ENCODE results near the gene BEST3. TPM values are rescaled to one million over a fixed set of nuclear protein-coding genes. Genes with fewer than 3 reads are reported as not detected.

The BEST3 gene
- polyA plus RNA-seq, 3 donors, result 0.04 to 0.24 TPM; not detected in 1

DNA sequence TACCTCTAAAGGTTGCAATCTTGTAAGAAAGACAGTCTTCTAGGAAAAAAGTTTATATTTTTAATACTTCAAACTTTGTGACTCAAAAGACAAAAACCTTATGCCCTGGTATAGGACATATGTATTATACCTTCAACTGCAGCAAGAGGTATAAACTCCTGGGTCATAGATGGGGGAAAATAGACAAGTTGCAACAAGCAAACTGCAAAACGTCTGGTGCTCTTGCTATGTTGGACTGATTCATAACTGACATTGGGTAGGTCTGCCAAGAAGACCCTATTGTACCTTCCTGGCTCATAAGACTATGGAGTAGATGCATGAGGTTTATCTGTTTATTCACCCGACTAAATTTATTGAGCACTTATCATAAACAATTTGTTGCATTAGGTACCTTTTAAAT lies 40.9 kb downstream of the BEST3 start:
- H3K27ac ChIP-seq (ENCODE audit: low read depth, low read length), result no peak overlapping the region
- 60 to 69% (median 62%) methylated on average over 2 of the region's 2 CpGs for WGBS, 3 donors

DNA sequence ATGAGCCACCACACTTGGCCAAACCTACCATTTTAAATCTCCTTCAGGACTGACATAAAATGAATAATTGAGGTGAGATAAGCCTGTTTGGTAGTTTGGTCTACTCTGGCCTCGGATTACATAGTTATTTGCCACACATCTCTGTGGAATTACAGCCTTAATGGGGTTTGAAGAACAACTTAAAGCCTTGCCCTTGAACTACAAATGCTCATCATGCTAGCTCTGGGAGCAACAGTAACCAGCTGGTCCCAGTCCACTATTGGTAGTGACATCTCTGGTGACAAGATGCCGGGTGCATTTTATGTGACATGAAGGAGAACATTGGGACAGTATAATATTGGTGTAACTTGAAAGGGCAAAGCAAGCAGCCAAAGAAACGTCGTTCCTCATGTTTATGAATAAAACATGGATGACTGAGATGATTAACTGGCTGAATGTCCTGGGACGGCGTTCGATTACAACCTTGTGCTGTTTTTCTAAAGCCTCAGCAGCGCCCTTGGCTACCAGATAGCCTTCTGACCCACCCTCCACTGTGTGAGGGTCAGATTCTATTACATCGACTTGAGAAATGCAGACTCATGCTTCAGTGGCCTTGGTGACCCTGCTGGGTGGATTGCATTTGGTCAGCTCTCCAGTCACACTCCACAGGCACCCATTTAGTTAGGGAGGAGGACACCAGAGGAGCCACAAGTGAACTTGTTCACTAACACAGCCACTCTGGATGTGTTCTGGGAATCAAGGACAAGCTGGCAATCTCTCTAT lies 41.5 kb downstream of the BEST3 start:
- no peak overlapping the region for H3K27ac ChIP-seq (ENCODE audit: low read depth, low read length)
- 54 to 71% (median 70%) methylated on average over 9 of the region's 9 CpGs for WGBS, 3 donors

DNA sequence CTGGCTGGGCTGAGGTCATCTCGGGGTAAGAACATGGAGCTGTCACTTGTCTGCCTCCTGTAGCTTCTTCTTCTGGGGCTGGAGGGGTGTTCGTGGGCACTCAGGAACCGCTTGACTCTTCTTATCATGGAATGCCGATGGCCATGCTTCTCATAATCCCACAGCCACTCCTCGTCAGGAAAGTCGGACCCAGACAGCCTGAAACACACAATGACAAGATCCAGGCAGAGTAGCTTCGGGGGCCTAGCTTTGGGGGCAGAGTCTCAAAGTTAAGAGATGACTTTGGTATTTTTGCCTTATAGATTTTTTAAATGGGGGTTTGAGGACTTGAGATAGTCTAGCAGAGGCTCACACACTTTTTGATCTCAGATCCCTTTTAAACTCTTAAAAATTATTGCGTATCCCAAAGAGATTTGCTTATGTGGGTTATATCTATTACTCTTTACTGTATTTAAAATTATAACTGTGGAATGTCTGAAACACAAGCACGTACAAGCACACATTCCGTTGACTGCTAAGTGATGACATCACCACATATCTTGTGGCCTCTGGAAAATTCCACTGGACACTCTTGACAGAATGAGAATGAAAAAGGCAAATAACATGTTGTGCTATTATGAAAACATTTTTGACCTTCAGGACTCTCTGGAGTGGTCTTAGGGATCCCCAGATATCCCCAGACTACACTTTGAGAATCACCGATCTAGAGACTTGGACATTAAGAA lies 43.3 kb downstream of the BEST3 start:
- 73 to 77% (median 75%) methylated on average over 11 of the region's 11 CpGs for WGBS, 3 donors
- no peak overlapping the region for H3K27ac ChIP-seq (ENCODE audit: low read depth, low read length)

DNA sequence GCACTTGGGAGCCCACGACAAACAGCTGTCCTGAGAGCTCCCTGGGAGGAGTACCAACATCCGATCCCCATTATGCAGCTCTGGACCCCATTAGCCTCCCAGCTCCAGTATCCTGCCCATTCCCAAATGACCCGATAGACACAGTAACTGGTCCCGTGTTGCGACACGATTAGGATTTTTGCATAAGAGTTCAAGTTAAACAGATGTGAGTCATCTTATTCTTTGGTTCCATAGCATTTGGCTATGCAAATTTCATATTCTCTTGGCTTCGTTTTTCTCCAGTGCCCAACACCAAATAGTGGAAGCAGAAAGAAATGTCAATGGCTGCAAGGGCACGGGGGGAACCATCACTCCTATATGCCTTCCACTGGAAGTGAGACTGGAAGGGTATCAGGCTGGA lies 45.4 kb downstream of the BEST3 start:
- H3K27ac ChIP-seq (ENCODE audit: low read depth, low read length), result no peak overlapping the region
- 71 to 89% (median 86%) methylated on average over 8 of the region's 8 CpGs for WGBS, 3 donors

DNA sequence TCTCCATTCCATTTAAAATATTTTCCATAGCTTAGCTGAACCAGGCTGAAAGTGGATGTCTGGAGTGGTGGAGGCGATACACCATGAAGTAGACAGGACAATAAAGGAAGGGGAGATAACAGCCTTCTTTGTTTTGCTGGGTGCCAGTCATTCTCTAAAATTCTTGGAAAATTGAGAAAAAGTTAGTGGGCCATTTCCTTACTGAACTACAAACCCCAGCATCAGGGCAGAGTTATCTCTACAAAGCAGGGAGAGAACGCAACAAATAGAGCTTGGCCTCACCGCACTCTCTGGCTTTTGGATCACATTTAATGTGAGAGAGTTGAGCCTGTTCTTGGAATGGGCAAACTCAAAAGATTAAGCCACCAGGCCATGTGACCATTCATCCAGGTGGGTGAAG lies 47.2 kb downstream of the BEST3 start:
- H3K27ac ChIP-seq (ENCODE audit: low read depth, low read length), result no peak overlapping the region
- 95 to 100% (median 100%) methylated on average over 3 of the region's 3 CpGs for WGBS, 3 donors

DNA sequence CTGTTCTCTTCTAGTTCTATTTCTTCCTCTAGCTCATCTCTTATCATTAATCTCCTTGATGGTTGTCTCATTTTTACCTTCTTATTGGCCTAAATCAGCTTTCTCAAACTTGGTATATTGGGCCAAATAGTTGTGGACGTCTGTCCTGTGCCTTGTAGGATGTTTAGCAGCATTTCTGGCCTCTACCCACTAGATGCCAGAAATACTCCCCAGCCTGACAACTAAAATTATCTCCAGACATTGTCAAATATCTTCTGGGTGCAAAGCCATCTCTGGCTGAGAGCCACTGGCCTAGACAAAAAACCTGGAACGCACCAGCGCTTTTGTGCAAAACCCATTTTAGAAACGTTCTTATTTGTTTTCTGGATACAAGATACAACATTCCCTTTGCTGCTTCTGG lies 49.6 kb downstream of the BEST3 start:
- no peak overlapping the region for H3K27ac ChIP-seq (ENCODE audit: low read depth, low read length)
- WGBS, 3 donors, result 61 to 83% (median 68%) methylated on average over 4 of the region's 4 CpGs

DNA sequence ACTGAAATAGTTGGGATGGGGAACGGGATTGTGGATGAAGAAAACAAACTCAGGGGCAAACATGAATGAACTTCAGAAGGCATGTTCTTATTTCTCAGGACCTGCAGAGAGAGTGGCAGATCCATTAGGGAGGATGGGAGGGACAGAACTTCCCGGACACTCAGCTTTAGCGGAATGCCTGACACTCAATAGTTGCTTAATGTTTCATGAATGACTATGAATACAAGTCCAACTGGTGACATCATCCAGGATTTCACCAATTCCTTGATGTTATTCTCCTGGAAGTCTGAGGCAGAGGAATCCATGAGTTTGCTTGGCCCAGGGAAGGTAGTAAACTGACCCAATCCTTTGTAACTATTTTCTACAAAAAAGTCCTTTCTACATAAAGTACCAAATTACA lies 50.6 kb downstream of the BEST3 start:
- no peak overlapping the region for H3K27ac ChIP-seq (ENCODE audit: low read depth, low read length)
- WGBS, 3 donors, result 78 to 84% (median 84%) methylated on average over 3 of the region's 3 CpGs

DNA sequence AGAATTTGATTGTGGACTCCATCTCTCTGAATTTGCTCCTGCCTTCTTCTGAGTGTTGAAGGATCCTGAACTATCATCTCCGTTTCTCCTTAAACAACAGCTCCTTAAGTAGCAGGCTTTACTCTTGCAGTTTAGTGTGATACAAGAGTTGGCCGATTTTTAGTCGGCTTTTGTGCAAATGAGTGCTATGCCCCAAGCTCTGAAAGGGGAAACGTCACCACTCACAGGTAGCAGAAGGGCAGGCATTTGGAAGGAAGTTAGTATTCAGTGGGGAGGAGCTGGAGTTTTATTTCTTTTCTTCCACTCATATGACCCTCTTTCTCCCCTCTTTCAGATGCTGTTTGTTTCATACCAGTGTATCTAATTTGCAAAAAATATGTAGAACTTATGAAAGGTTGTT lies 51.9 kb downstream of the BEST3 start:
- H3K27ac ChIP-seq (ENCODE audit: low read depth, low read length), result no peak overlapping the region
- 64 to 74% (median 65%) methylated on average over 4 of the region's 4 CpGs for WGBS, 3 donors

DNA sequence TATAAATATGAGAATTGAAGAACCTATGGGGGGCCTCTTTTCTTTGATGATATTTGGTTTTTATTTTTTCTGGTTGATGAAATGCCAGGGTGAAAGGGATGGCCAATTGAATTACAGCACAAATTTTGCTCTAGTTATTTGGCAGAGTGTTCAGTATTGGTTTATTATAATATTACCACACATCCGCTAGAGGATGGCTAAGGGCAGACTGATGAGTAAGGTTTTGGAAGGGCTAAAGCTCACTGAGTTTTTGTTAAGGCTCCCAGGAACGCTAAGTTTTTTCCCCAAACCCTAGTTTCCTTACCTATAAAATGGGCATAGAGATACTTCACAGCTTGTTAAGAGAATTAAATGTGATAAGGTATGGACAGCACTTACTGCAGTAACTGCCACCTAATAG lies 54.1 kb downstream of the BEST3 start:
- H3K27ac ChIP-seq (ENCODE audit: low read depth, low read length), result no peak overlapping the region
- 56 to 83% (median 73%) methylated on average over 2 of the region's 2 CpGs for WGBS, 3 donors

DNA sequence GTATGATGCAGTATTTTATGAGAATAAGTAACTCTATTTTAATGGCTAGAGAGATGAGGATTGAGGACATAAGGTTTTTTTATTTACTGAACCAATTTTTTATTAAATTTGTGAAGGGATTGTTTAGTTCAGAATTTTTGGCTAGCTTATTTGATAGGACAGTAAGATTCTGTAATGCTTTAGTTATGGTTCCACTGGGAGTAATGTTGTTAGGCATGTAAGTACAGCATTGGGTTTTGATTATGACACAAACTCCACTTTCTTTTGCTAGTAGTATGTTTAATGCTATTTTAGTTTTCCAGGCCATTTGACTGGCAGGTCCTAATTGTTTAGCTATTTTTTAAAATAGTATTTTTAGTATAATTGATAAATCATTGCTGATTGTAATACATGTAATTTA lies 54.6 kb downstream of the BEST3 start:
- H3K27ac ChIP-seq (ENCODE audit: low read depth, low read length), result no peak overlapping the region

DNA sequence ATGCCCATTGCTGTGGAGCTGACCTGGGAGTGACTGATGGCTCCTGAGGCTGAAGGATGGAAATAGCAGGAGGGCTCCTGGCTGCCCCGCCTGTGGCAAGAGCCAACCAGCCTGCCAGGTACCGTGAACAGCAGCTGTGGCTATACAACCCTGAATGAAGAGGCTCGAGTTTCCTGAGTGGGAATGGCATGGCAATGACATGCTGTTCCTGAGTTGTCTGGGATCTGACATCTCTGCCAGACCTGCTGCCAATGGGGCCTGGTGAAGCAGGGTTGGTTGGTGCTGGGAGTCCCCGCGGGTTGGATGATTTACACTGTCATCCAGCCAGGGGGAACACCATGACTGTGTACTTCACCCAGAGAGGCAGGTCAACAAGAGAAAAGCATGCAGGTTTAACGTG lies 56.6 kb downstream of the BEST3 start:
- 80 to 89% (median 83%) methylated on average over 6 of the region's 6 CpGs for WGBS, 3 donors

DNA sequence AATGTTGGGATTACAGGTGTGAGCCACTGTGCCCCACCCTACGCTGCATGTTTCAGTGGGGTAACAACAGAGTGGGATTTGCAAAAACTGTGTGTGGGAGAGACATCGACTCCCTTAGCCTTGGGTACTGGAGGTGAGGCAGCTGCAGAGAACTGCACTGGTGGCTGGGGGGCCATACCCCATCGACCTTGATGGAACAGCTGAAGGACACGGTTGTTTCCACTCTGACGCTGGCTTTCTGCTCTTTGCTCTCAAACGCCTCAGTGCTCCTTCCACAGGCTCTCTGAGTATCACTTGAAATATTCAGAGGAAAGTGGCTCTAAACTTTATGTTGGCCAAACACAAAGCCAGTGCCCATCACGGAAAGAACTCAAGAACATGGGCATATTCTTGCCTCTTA lies 57.6 kb downstream of the BEST3 start:
- 82 to 94% (median 94%) methylated on average over 7 of the region's 7 CpGs for WGBS, 3 donors
- no peak overlapping the region for H3K27ac ChIP-seq (ENCODE audit: low read depth, low read length)

More for the DNA sequence above, 56.6 kb downstream of the BEST3 start:
- H3K27ac ChIP-seq (ENCODE audit: low read depth, low read length), result no peak overlapping the region

DNA sequence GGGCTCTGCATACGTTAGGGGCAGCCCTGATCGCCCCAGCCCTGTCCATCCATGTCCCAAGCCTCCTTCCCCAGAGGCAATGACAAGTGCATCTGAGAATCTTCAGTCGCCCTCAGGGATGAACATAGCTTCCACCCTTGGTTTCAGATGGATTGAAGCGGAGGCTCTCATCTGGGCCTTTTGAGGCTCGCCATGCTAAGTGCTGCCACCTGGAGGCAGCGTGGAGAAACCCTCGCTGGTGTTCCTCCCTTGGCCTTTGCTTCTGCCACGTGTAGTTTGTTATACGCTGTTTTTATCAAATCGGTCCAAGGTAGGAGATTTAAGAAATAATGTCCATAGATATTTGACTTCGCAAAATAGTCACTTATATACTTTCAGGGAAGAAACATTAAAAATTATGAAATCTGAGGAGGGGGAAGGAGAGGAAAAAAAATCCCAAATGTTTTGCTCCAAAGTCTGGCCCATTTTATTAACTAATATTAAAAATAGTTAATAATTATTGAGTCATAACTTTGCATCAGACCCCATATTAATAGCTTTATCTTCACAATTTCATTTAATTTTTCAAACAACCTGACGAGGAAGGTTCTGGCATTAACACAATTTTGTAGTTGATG lies 59.6 kb downstream of the BEST3 start:
- H3K27ac ChIP-seq (ENCODE audit: low read depth, low read length), result no peak overlapping the region
- WGBS, 3 donors, result 22 to 31% (median 30%) methylated on average over 12 of the region's 12 CpGs

DNA sequence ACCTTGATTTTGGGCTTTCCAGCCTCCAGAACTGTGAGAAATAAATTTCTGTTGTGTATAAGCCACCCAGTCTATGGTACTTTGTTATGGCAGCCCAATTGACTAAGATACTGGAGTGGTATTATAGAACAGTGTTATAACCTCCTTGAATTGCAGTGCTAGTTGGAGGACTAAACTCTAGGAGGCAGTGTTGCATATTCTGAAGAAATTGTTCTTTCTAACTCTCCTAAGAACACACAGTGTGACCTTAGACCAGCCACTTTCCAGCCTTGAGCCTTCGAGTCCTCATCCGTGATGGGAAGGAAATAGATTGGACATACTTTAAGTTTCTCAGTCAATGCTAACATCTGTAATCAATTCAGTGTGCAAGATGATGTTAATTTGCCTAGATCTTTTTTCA lies 66.0 kb downstream of the BEST3 start:
- 92 to 94% (median 93%) methylated on average over 2 of the region's 2 CpGs for WGBS, 3 donors
- no peak overlapping the region for H3K27ac ChIP-seq (ENCODE audit: low read depth, low read length)

DNA sequence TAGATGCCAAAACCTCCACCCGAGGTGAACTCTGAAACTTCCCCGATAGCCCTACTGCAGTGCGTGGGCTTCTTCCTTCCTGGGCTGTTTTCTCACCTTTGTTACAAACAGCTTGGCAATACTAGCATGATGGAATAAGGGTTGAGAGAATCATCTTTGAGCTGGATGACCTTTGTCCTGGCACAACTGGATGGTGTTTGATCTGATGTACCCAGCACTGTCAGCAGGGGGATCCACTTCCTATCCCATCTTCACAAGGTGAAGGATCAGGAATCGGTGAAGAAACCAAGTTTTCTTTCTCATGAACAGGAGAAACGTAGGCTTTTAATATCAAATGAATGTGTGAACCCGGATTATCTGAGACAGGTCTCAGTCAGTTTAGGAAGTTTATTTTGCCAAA lies 68.9 kb downstream of the BEST3 start:
- no peak overlapping the region for H3K27ac ChIP-seq (ENCODE audit: low read depth, low read length)
- WGBS, 3 donors, result 80 to 86% (median 83%) methylated on average over 6 of the region's 6 CpGs

DNA sequence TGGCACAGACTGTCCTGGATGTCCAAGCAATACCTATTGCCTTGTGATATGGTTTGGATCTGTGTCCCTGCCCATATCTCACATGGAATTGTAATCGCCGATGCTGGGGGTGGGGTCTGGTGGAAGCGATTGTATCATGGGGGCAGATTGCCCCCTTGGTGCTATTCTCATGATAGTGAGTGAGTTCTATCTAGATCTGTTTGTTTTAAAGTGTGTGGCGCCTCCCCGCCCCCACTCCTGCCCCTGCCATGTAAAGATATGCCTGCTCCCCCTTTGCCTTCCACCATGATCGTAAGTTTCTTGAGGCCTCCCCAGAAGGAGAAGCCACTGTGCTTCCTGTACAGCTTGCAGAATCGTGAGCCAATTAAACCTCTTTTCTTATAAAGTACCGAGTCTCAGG lies 71.6 kb downstream of the BEST3 start:
- no peak overlapping the region for H3K27ac ChIP-seq (ENCODE audit: low read depth, low read length)
- WGBS, 3 donors, result 74 to 90% (median 87%) methylated on average over 8 of the region's 8 CpGs

DNA sequence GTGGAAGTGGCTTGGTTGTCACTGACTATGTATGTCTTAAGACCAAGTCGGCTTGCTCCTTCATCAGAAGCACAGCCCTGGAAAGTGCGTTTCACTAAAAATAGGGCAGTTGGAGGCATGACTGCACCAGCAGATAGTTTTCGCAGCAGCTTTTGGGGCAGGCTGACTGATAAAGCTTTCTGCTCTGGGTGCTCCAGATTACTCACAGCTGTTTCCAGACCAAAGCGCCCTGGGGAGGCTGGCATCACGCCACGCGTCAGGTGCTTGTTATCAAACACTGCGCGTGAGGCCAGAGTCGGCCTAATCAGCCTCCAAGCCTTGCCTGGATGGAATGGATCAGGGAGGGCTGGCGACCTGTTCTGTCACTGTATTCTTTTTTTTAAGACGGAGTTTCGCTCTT lies 75.1 kb downstream of the BEST3 start:
- no peak overlapping the region for H3K27ac ChIP-seq (ENCODE audit: low read depth, low read length)
- WGBS, 3 donors, result 46 to 88% (median 81%) methylated on average over 13 of the region's 13 CpGs

DNA sequence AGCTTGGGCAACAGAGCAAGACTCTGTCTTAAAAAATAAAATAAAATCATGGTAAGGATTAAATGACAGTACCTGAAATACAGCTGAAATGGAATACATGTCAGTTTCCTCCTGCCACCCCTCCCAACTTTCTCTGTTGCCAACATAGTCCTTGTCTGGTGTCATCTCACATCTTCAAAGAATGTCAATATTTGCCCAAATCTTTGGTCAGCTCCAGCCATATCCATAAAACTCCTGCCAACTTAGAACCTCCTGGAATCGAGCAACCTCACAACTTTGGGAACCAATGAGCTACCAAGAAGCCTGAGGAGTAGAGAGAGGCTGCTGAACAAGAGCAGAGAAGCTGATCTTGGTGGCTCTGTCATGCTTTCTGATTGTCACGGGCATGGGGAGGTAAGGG lies 77.6 kb downstream of the BEST3 start:
- 82 to 86% (median 84%) methylated on average over 2 of the region's 2 CpGs for WGBS, 3 donors
- no peak overlapping the region for H3K27ac ChIP-seq (ENCODE audit: low read depth, low read length)

DNA sequence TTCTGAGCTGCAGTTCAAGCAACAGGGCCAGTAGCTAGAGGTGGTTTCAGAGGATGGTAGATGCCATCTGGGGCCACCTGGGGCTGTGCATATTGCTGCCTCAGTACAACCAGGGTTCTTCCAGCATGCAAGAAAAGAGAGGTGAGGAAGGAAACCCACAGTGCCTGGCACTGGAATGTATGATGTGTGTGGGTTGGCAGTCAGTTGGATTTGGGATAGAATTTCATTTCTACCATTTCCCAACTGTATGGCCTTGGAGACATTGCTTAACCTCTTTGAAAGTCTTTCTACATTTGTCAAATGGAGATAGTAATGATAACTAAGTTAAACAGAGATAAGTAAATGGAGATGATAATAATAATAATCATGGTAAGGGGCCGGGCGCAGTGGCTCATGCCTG lies 78.2 kb downstream of the BEST3 start:
- WGBS, 3 donors, result 49 to 94% (median 84%) methylated on average over 2 of the region's 2 CpGs
- H3K27ac ChIP-seq (ENCODE audit: low read depth, low read length), result no peak overlapping the region

DNA sequence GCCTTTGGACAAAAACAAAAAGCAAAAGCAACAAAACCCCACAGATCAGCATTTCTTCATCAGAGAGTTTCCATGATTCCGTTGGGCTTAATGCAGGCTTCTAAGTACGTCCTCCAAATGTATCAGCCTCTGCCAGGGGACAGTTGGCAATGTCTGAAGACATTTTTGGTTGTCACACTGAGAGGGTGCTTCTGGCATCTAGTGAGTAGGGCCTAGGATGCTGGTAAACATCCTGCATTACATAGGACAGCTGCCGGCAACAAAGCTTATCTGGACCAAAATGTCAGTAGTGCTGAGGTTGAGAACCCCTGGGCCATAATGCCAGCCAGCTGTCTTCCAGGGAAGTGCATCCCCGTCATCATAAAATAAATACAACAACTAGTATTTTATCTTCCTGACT lies 79.0 kb downstream of the BEST3 start:
- no peak overlapping the region for H3K27ac ChIP-seq (ENCODE audit: low read depth, low read length)
- 78 to 80% (median 80%) methylated on average over 4 of the region's 4 CpGs for WGBS, 3 donors
